IMR-90 (cell line): ENCODE data around the gene NRF1. TPM values are rescaled to one million over a fixed set of nuclear protein-coding genes. Genes with fewer than 3 reads are reported as not detected.

Experiments used
- ATAC-seq: fragments of 200-7000 bp; cut with Tn5 transposase; 2 replicates; pipeline ENCODE4 v1.9.1; 2020; ENCODE audit warnings: low read depth, mild to moderate bottlenecking, moderate library complexity
- BruUV-seq: library from RNA; stranded (reverse); fragments of 400-500 nt; replicated peaks from 2 replicates; lab custom pipeline; 2021; lab: Mats Ljungman, UMichigan
- CTCF ChIA-PET: fragments of 300-600 bp; formaldehyde crosslinking; extraction: SDS; loops from one replicate; lab custom pipeline; 2021; ENCODE audit warnings: antibody characterized with exemption; lab: Yijun Ruan, JAX
- POLR2A ChIA-PET: fragments of 300-600 bp; sonication (Branson Sonifier 250); formaldehyde crosslinking; loops from one replicate; lab custom pipeline; 2022; ENCODE audit warnings: antibody characterized with exemption; ENCODE audit not compliant: unreplicated experiment; lab: Charles Lee
- DNase-seq: peaks from one replicate; pipeline ENCODE4 v3.0.0; 2013
- H2AFZ ChIP-seq: replicated peaks from 2 replicates; pipeline ENCODE3; 2013; ENCODE audit warnings: low read length, mild to moderate bottlenecking; ENCODE audit not compliant: poor library complexity
- H2AK5ac ChIP-seq: 2 replicates; pipeline ENCODE4 v1.6.1; 2013; ENCODE audit warnings: low read depth, low read length, inconsistent platforms
- H2AK9ac ChIP-seq: replicated peaks from 2 replicates; pipeline ENCODE3; 2013; ENCODE audit warnings: mild to moderate bottlenecking, low read depth, low read length, moderate library complexity; ENCODE audit not compliant: poor library complexity
- H2BK120ac ChIP-seq: 2 replicates; pipeline ENCODE4 v1.6.1; 2013; ENCODE audit warnings: low read depth, low read length, inconsistent platforms
- H2BK15ac ChIP-seq: 3 replicates; pipeline ENCODE4 v1.6.1; 2013; ENCODE audit warnings: low read depth, low read length, inconsistent platforms
- H2BK20ac ChIP-seq: 2 replicates; pipeline ENCODE4 v1.6.1; 2013; ENCODE audit warnings: low read depth, mild to moderate bottlenecking, inconsistent platforms, low read length, moderate library complexity
- H2BK5ac ChIP-seq: 2 replicates; pipeline ENCODE4 v1.6.1; 2013; ENCODE audit warnings: mild to moderate bottlenecking, low read depth, low read length, inconsistent platforms; ENCODE audit not compliant: poor library complexity, severe bottlenecking
- H3K14ac ChIP-seq: replicated peaks from 2 replicates; pipeline ENCODE4 v1.6.1; 2013; ENCODE audit warnings: low read depth, low read length, inconsistent platforms
- H3K18ac ChIP-seq: 2 replicates; pipeline ENCODE4 v1.6.1; 2013; ENCODE audit warnings: low read depth, low read length, control low read depth
- H3K23ac ChIP-seq: 2 replicates; pipeline ENCODE4 v1.6.1; 2013; ENCODE audit warnings: low read depth, low read length, inconsistent platforms
- H3K27ac ChIP-seq: 2 replicates; pipeline ENCODE4 v1.5.1; 2013; ENCODE audit warnings: mild to moderate bottlenecking, control low read depth, low read length; ENCODE audit not compliant: insufficient read depth
- H3K27me3 ChIP-seq: 2 replicates; pipeline ENCODE4 v1.6.1; 2013; ENCODE audit warnings: low read length; ENCODE audit not compliant: control insufficient read depth, insufficient read depth
- H3K36me3 ChIP-seq: 2 replicates; pipeline ENCODE4 v1.6.1; 2013; ENCODE audit warnings: low read length, mixed read lengths; ENCODE audit not compliant: control insufficient read depth, insufficient read depth
- H3K4ac ChIP-seq: 2 replicates; pipeline ENCODE4 v1.6.1; 2013; ENCODE audit warnings: low read depth, low read length, inconsistent platforms
- H3K4me1 ChIP-seq: 2 replicates; pipeline ENCODE4 v1.6.1; 2013; ENCODE audit warnings: low read length, mixed read lengths; ENCODE audit not compliant: control insufficient read depth, insufficient read depth
- H3K4me2 ChIP-seq: 2 replicates; pipeline ENCODE4 v1.6.1; 2013; ENCODE audit warnings: low read depth, mild to moderate bottlenecking, control low read depth, low read length, moderate library complexity
- H3K4me3 ChIP-seq: 2 replicates; pipeline ENCODE4 v1.5.1; 2013; ENCODE audit warnings: low read depth, mild to moderate bottlenecking, control low read depth, low read length, moderate library complexity; ENCODE audit not compliant: insufficient read depth
- H3K56ac ChIP-seq: 2 replicates; pipeline ENCODE4 v1.6.1; 2013; ENCODE audit warnings: low read length, inconsistent platforms; ENCODE audit not compliant: insufficient read depth; ENCODE audit errors: extremely low read depth
- H3K79me1 ChIP-seq, 2 experiments: 2 replicates each; pipeline ENCODE4 v1.6.1; 2013; ENCODE audit warnings: low read length in 2 of 2, inconsistent platforms in 1 of 2, low read depth in 1 of 2
- H3K9ac ChIP-seq: 2 replicates; pipeline ENCODE4 v1.6.1; 2013; ENCODE audit warnings: low read depth, low read length, control low read depth
- H3K9me1 ChIP-seq: 2 replicates; pipeline ENCODE4 v1.6.1; 2013; ENCODE audit warnings: low read length, inconsistent platforms; ENCODE audit not compliant: insufficient read depth
- H3K9me3 ChIP-seq: 2 replicates; pipeline ENCODE4 v1.6.1; 2013; ENCODE audit warnings: low read length; ENCODE audit not compliant: control insufficient read depth, insufficient read depth
- H4K20me1 ChIP-seq: 2 replicates; pipeline ENCODE4 v1.6.1; 2013; ENCODE audit warnings: low read length, inconsistent platforms; ENCODE audit not compliant: insufficient read depth
- H4K5ac ChIP-seq: 2 replicates; pipeline ENCODE4 v1.6.1; 2013; ENCODE audit warnings: mild to moderate bottlenecking, low read depth, low read length, control low read depth
- H4K8ac ChIP-seq, 2 experiments: 2 replicates each; pipeline ENCODE4 v1.6.1; 2013; ENCODE audit warnings: low read depth in 2 of 2, low read length in 2 of 2, control low read depth in 1 of 2, inconsistent platforms in 1 of 2
- H4K91ac ChIP-seq: 2 replicates; pipeline ENCODE4 v1.6.1; 2013; ENCODE audit warnings: low read depth, low read length, inconsistent platforms; ENCODE audit not compliant: insufficient read depth
- BHLHE40 ChIP-seq: fragments of 150-350 bp; IDR thresholded peaks from 2 replicates; pipeline ENCODE4 v1.6.1; 2016; ENCODE audit warnings: mild to moderate bottlenecking, low read depth, low read length
- CEBPB ChIP-seq: IDR thresholded peaks from 2 replicates; pipeline ENCODE4 v1.6.1; 2012; ENCODE audit warnings: low read depth, low read length, improper control_type of control experiment
- CHD1 ChIP-seq: IDR thresholded peaks from 2 replicates; pipeline ENCODE4 v1.6.1; 2012; ENCODE audit warnings: low read depth, low read length, improper control_type of control experiment
- ELK1 ChIP-seq: fragments of 150-350 bp; IDR thresholded peaks from 2 replicates; pipeline ENCODE4 v1.6.1; 2016; ENCODE audit warnings: low read depth, mild to moderate bottlenecking, low read length, moderate library complexity, borderline replicate concordance
- FOS ChIP-seq: fragments of 150-350 bp; IDR thresholded peaks from 2 replicates; pipeline ENCODE4 v1.6.1; 2016; ENCODE audit warnings: low read depth, low read length
- MAFK ChIP-seq: IDR thresholded peaks from 2 replicates; pipeline ENCODE4 v1.6.1; 2012; ENCODE audit warnings: low read depth, low read length, improper control_type of control experiment
- MAZ ChIP-seq: IDR thresholded peaks from 2 replicates; pipeline ENCODE4 v1.6.1; 2012; ENCODE audit warnings: low read depth, mild to moderate bottlenecking, low read length, improper control_type of control experiment, moderate library complexity, borderline replicate concordance
- MXI1 ChIP-seq: IDR thresholded peaks from 2 replicates; pipeline ENCODE4 v1.6.1; 2012; ENCODE audit warnings: low read depth, mild to moderate bottlenecking, low read length, moderate library complexity, borderline replicate concordance
- NFE2L2 ChIP-seq: fragments of 150-350 bp; IDR thresholded peaks from 2 replicates; pipeline ENCODE4 v1.6.1; 2016; ENCODE audit warnings: low read depth, mild to moderate bottlenecking, low read length
- POLR2A ChIP-seq: IDR thresholded peaks from 2 replicates; pipeline ENCODE4 v1.6.1; 2012; ENCODE audit warnings: mild to moderate bottlenecking, low read depth, low read length
- RAD21 ChIP-seq: IDR thresholded peaks from 2 replicates; pipeline ENCODE4 v1.6.1; 2012; ENCODE audit warnings: low read length, improper control_type of control experiment
- RCOR1 ChIP-seq: IDR thresholded peaks from 2 replicates; pipeline ENCODE4 v1.6.1; 2012; ENCODE audit warnings: mild to moderate bottlenecking, low read length, improper control_type of control experiment; ENCODE audit not compliant: insufficient replicate concordance
- RFX5 ChIP-seq: IDR thresholded peaks from 2 replicates; pipeline ENCODE4 v1.8.0; 2012; ENCODE audit warnings: low read depth, mild to moderate bottlenecking, low read length, moderate library complexity
- SMC3 ChIP-seq: fragments of 150-350 bp; IDR thresholded peaks from 2 replicates; pipeline ENCODE4 v1.6.1; 2016; ENCODE audit warnings: low read depth, mild to moderate bottlenecking, antibody characterized with exemption, low read length, moderate library complexity
- USF2 ChIP-seq: fragments of 150-350 bp; IDR thresholded peaks from 2 replicates; pipeline ENCODE4 v1.6.1; 2017; ENCODE audit warnings: mild to moderate bottlenecking, antibody characterized with exemption, low read length, low read depth
- WGBS, 2 experiments: methylation state at CpG; one replicate each; pipeline versions ENCODE4 v1.1.5 to v1.1.7; 2013; ENCODE audit warnings: missing lambda C conversion rate in 2 of 2; ENCODE audit not compliant: insufficient read length in 1 of 2; ENCODE audit errors: extremely low coverage in 2 of 2; 5-methylcytosine and 5-hydroxymethylcytosine counted together
- dilution Hi-C: fragments of 300-500 bp; cut with HindIII; formaldehyde crosslinking; loops from one replicate; pipeline ENCODE4 v1.14.3; 2018; ENCODE audit warnings: low sequenced_read_pairs; ENCODE audit not compliant: unreplicated experiment
- in situ Hi-C: fragments of 300-500 bp; cut with MboI; formaldehyde crosslinking; loops from 3 replicates; pipeline ENCODE4 v1.14.3; 2019; ENCODE audit warnings: low sequenced_read_pairs, inconsistent platforms, mixed read lengths
- intact Hi-C: fragments of 100-400 bp; cut with micrococcal nuclease; formaldehyde crosslinking; loops from 2 replicates; pipeline ENCODE4 v1.10.0; 2022
- polyA plus RNA-seq, 3 experiments: library from polyadenylated mRNA; depleted of rRNA; stranded (reverse); fragments of >200 nt; gene quantifications; 2 replicates each; pipeline ENCODE4 v1.2.3, GENCODE V29; 2012; ENCODE audit warnings: low replicate concordance in 1 of 3
- total RNA-seq: library from RNA; depleted of rRNA; stranded (reverse); fragments of >200 nt; gene quantifications from 2 replicates; pipeline ENCODE4 v1.2.3, GENCODE V29; 2012
- TF ChIP-seq, protein P1 (sequence below): conservative IDR thresholded peaks from 2 replicates; pipeline ENCODE4 v1.5.1; 2012; ENCODE audit warnings: mild to moderate bottlenecking, low read depth, low read length, improper control_type of control experiment

NRF1 gene
- total and polyA plus RNA-seq, 2 of the 4 experiments (the other 2 are of a cell fraction): 11.4 to 15.8 TPM

DNA sequence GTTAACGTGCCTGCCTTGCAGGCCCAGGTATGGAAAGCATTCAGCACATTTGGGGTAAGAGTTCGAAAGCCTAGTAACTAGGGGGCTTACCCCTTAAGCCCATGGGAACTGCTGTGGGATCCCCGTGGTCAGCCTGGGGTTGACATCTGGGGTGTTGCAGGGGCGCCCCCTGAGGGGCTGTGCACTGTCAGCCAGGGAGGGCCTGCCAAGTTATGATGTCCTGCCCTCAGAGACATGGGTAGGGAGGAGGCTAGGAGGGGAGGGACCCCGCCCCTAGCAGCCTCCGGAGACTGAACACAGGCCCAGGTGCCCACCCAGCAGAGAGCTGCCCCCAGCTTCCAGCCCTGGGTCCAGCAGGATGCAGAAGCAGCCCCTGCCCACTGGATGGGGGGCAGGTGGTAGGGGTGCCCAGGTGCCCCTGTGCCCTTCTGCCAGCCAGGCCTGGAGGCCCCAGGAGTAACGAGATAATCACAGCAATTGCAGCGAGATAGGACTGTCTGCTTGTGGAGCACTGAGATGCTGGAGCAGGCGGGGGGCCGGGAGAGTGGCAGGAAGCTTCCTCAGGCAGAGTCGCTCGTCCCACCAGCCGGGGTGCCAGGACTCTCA is 187.9 kb downstream of the NRF1 start:
- intact Hi-C loops (no loop called here), dilution Hi-C loops (no loop called here), in situ Hi-C loops (no loop called here)
- H2AK5ac ChIP-seq: no peak overlapping the region
- H3K18ac ChIP-seq: no peak overlapping the region
- ATAC-seq: no peak
- no peaks in the 10 kb centered on the region for H3K9me3 ChIP-seq
- DNase-seq: no peak
- no peak overlapping the region for H4K91ac ChIP-seq
- no peak overlapping the region for H3K56ac ChIP-seq
- peaks cover 25% of the 10 kb centered on the region; the same call in 1 of the 2 replicates for H3K27me3 ChIP-seq
- peak overlapping the region; percentile 55 for H2AK9ac ChIP-seq
- no peak overlapping the region for H3K27ac ChIP-seq
- H3K9ac ChIP-seq: no peak overlapping the region
- no peaks in the 10 kb centered on the region for H3K9me1 ChIP-seq
- H4K20me1 ChIP-seq: no peaks in the 10 kb centered on the region
- H2AFZ ChIP-seq: no peak overlapping the region
- no peak overlapping the region for H3K4me3 ChIP-seq
- H3K14ac ChIP-seq: no peak overlapping the region
- no peak overlapping the region for H3K4me2 ChIP-seq
- H3K23ac ChIP-seq: no peak overlapping the region
- H3K4me1 ChIP-seq: no peaks in the 10 kb centered on the region
- H2BK20ac ChIP-seq: no peak overlapping the region
- CTCF ChIA-PET: no interaction called here
- TF ChIP-seq NFE2L2 (no peak), BHLHE40 (no peak), USF2 (no peak), FOS (no peak), ELK1 (no peak), MXI1 (no peak), MAFK (no peak), RAD21 (no peak), SMC3 (no peak), MAZ (no peak), POLR2A (no peak), CEBPB (no peak), RCOR1 (no peak), CHD1 (no peak), RFX5 (no peak)
- TF ChIP-seq, protein P1, sequence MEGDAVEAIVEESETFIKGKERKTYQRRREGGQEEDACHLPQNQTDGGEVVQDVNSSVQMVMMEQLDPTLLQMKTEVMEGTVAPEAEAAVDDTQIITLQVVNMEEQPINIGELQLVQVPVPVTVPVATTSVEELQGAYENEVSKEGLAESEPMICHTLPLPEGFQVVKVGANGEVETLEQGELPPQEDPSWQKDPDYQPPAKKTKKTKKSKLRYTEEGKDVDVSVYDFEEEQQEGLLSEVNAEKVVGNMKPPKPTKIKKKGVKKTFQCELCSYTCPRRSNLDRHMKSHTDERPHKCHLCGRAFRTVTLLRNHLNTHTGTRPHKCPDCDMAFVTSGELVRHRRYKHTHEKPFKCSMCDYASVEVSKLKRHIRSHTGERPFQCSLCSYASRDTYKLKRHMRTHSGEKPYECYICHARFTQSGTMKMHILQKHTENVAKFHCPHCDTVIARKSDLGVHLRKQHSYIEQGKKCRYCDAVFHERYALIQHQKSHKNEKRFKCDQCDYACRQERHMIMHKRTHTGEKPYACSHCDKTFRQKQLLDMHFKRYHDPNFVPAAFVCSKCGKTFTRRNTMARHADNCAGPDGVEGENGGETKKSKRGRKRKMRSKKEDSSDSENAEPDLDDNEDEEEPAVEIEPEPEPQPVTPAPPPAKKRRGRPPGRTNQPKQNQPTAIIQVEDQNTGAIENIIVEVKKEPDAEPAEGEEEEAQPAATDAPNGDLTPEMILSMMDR: no peak
- no peaks in the 10 kb centered on the region for H3K36me3 ChIP-seq
- no peak overlapping the region for H4K8ac ChIP-seq
- H3K79me1 ChIP-seq: no peaks in the 10 kb centered on the region
- no TSS peak for BruUV-seq
- H4K5ac ChIP-seq: no peak overlapping the region
- H2BK5ac ChIP-seq: no peak overlapping the region
- POLR2A ChIA-PET: no interaction called here
- WGBS, 2 experiments: 60% methylated on average over 5 of the region's 13 CpGs; no CpG with 5 or more reads in 1 of the 2 experiments
- no peak overlapping the region for H2BK15ac ChIP-seq
- H3K4ac ChIP-seq: no peak overlapping the region
- no peak overlapping the region for H2BK120ac ChIP-seq
